Left hindlimb (tissue), 1 donor: ENCODE results near the gene HSP90AB1.
A peak's percentile ranks its signal among the peaks of the same experiment; 100 is the strongest.

Source experiments
- DNase-seq: peaks from one replicate; pipeline ENCODE4 v3.0.0-alpha.2; 2018

The HSP90AB1 gene

GRCh38 chr6:44235891-44236516, 10.9 kb upstream of the HSP90AB1 start:
- no peak for DNase-seq

GRCh38 chr6:44237021-44237812, 9.7 kb upstream of the HSP90AB1 start:
- peak; percentile 89 for DNase-seq

- peak; percentile 80 for DNase-seq
Observed at GRCh38 chr6:44237813-44238433, 9.0 kb upstream of the HSP90AB1 start.

- peak; percentile 14 for DNase-seq
Observed at GRCh38 chr6:44238687-44239350, 8.1 kb upstream of the HSP90AB1 start.

- no peak for DNase-seq
Observed at GRCh38 chr6:44243345-44243744, 3.6 kb upstream of the HSP90AB1 start.

GRCh38 chr6:44245391-44245911, 1.4 kb upstream of the HSP90AB1 start:
- no peak for DNase-seq

- DNase-seq, result peak; percentile 94
Observed at GRCh38 chr6:44245912-44246662, 814 bp upstream of the HSP90AB1 start.

GRCh38 chr6:44247338-44248302, 719 bp downstream of the HSP90AB1 start:
- DNase-seq, result peak; percentile 75

- no peak for DNase-seq
Observed at GRCh38 chr6:44248579-44248978, 1.7 kb downstream of the HSP90AB1 start.

GRCh38 chr6:44249082-44249748, 2.3 kb downstream of the HSP90AB1 start:
- no peak for DNase-seq

GRCh38 chr6:44250067-44250717, 3.3 kb downstream of the HSP90AB1 start:
- no peak for DNase-seq

GRCh38 chr6:44250718-44251123, 3.8 kb downstream of the HSP90AB1 start:
- DNase-seq, result no peak

GRCh38 chr6:44251576-44252524, 4.9 kb downstream of the HSP90AB1 start:
- peak; percentile 13 for DNase-seq

- peak; percentile 31 for DNase-seq
Observed at GRCh38 chr6:44253307-44254101, 6.6 kb downstream of the HSP90AB1 start.

GRCh38 chr6:44254191-44255104, 7.5 kb downstream of the HSP90AB1 start:
- peak; percentile 31 for DNase-seq

GRCh38 chr6:44255105-44255808, 8.4 kb downstream of the HSP90AB1 start:
- DNase-seq, result peak; percentile 29
